Measurements from ENCODE around the gene ACSF2.

The ACSF2 gene

GRCh38 chr17:50482110-50482509 is 56.1 kb downstream of the ACSF2 start:
- peak overlapping the region; percentile 53 for H3K27ac ChIP-seq
- DNase-seq (ENCODE audit: low spot score) = no peak
- CTCF ChIA-PET = interaction anchor here (0.6 to 2.9 kb wide), 4 partner anchors 25 to 348 kb away, joined by 3 to 23 read pairs (median 3); no protein-coding TSS in a partner anchor
- POLR2A ChIA-PET (ENCODE audit: low non-redundant PET) = no interaction called here
- no peak for TF ChIP-seq CTCF (conservative IDR thresholded peaks at IDR 0.05; ENCODE audit: low read depth)

GRCh38 chr17:50482516-50482915 is 56.5 kb downstream of the ACSF2 start:
- TF ChIP-seq CTCF (conservative IDR thresholded peaks at IDR 0.05; ENCODE audit: low read depth) = peak; percentile 95
- CTCF ChIA-PET = interaction anchor here (0.6 to 2.9 kb wide), 10 partner anchors 16 to 347 kb away, joined by 3 to 23 read pairs (median 4); partner anchors contain the start of gene EPN3
- POLR2A ChIA-PET (ENCODE audit: low non-redundant PET) = no interaction called here
- H3K27ac ChIP-seq = peak overlapping the region; percentile 53
- DNase-seq (ENCODE audit: low spot score) = peak; percentile 79

- ChIA-PET POLR2A (ENCODE audit: low non-redundant PET) (interaction anchor here (0.9 kb wide), 1 partner anchor 59 kb away, joined by 6 read pairs; no protein-coding TSS in a partner anchor), CTCF (interaction anchor here (0.6 to 2.9 kb wide), 13 partner anchors 16 to 918 kb away, joined by 3 to 23 read pairs (median 4); partner anchors contain the start of gene EPN3)
- no peak for TF ChIP-seq CTCF (conservative IDR thresholded peaks at IDR 0.05; ENCODE audit: low read depth)
- peak overlapping the region; percentile 50 for H3K27ac ChIP-seq
- DNase-seq (ENCODE audit: low spot score) = no peak
Observed at GRCh38 chr17:50483266-50483665, 57.2 kb downstream of the ACSF2 start.

GRCh38 chr17:50484386-50485155 is 58.6 kb downstream of the ACSF2 start:
- CTCF ChIA-PET = interaction anchor here (0.6 to 2.3 kb wide), 6 partner anchors 48 to 569 kb away, joined by 3 to 15 read pairs (median 4); partner anchors contain the start of gene EPN3
- POLR2A ChIA-PET (ENCODE audit: low non-redundant PET) = interaction anchor here (0.6 kb wide), 2 partner anchors 8 to 169 kb away, joined by 3 read pairs; no protein-coding TSS in a partner anchor
- DNase-seq (ENCODE audit: low spot score) = no peak
- H3K27ac ChIP-seq = peak overlapping the region; percentile 7
- no peak for TF ChIP-seq CTCF (conservative IDR thresholded peaks at IDR 0.05; ENCODE audit: low read depth)

- POLR2A ChIA-PET (ENCODE audit: low non-redundant PET) = interaction anchor here (0.6 to 1.1 kb wide), 3 partner anchors 10 to 77 kb away, joined by 3 to 4 read pairs (median 3); no protein-coding TSS in a partner anchor
- CTCF ChIA-PET = interaction anchor here (0.5 to 1.3 kb wide), 10 partner anchors 8 to 461 kb away, joined by 3 to 6 read pairs (median 3); no protein-coding TSS in a partner anchor
- H3K27ac ChIP-seq = peak overlapping the region; percentile 78
- TF ChIP-seq CTCF (conservative IDR thresholded peaks at IDR 0.05; ENCODE audit: low read depth) = no peak
- peak; percentile 90 for DNase-seq (ENCODE audit: low spot score)
Observed at GRCh38 chr17:50487213-50488096, 61.4 kb downstream of the ACSF2 start.

GRCh38 chr17:50488880-50489279 is 62.9 kb downstream of the ACSF2 start:
- CTCF ChIA-PET = interaction anchor here (0.6 kb wide), 1 partner anchor 11 kb away, joined by 5 read pairs; no protein-coding TSS in a partner anchor
- no peak for DNase-seq (ENCODE audit: low spot score)
- POLR2A ChIA-PET (ENCODE audit: low non-redundant PET) = no interaction called here
- TF ChIP-seq CTCF (conservative IDR thresholded peaks at IDR 0.05; ENCODE audit: low read depth) = no peak
- no peak overlapping the region for H3K27ac ChIP-seq
